ENCODE results near the gene ZBTB9.

DNA sequence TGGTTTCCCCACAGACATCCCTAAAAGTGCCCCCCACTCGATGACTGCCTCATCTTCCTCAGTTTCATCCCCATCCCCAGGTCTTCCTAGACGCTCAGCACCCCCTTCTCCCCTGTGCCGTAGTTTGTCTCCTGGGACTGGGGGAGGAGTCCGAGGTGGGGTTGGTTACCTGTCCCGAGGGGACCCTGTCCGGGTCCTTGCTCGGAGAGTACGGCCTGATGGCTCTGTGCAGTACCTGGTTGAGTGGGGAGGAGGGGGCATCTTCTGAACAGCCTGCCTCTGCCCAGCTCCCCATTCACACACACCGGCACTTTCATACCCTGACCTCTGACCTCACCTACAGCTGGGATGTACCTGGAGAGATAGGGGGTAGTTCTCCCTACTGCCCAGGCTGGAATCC, 38.5 kb upstream of the ZBTB9 start:
- TF ChIP-seq, protein P1, sequence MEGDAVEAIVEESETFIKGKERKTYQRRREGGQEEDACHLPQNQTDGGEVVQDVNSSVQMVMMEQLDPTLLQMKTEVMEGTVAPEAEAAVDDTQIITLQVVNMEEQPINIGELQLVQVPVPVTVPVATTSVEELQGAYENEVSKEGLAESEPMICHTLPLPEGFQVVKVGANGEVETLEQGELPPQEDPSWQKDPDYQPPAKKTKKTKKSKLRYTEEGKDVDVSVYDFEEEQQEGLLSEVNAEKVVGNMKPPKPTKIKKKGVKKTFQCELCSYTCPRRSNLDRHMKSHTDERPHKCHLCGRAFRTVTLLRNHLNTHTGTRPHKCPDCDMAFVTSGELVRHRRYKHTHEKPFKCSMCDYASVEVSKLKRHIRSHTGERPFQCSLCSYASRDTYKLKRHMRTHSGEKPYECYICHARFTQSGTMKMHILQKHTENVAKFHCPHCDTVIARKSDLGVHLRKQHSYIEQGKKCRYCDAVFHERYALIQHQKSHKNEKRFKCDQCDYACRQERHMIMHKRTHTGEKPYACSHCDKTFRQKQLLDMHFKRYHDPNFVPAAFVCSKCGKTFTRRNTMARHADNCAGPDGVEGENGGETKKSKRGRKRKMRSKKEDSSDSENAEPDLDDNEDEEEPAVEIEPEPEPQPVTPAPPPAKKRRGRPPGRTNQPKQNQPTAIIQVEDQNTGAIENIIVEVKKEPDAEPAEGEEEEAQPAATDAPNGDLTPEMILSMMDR (IDR thresholded peaks at IDR 0.05), result no peak
- no peak for TF ChIP-seq POLR2A (IDR thresholded peaks at IDR 0.05)
